Hepatocyte (in vitro differentiated cells): ENCODE data around the gene BRSK1. TPM values are rescaled to one million over a fixed set of nuclear protein-coding genes. Genes with fewer than 3 reads are reported as not detected.

ENCODE experiments used
- DNase-seq: peaks from one replicate; pipeline ENCODE4 v3.0.0-alpha.2; 2016; ENCODE audit warnings: low spot score
- H2AFZ ChIP-seq: fragments of 200-600 bp; sonication (generic); 2 replicates; pipeline ENCODE4 v1.6.0; 2016; ENCODE audit warnings: antibody characterized with exemption, mild to moderate bottlenecking
- H3K27ac ChIP-seq: fragments of 200-600 bp; sonication (generic); 2 replicates; pipeline ENCODE4 v1.5.1; 2016; ENCODE audit warnings: mild to moderate bottlenecking
- H3K27me3 ChIP-seq: fragments of 200-600 bp; sonication (generic); 2 replicates; pipeline ENCODE4 v1.6.1; 2016
- H3K36me3 ChIP-seq: fragments of 200-600 bp; sonication (generic); replicated peaks from 2 replicates; pipeline ENCODE4 v1.5.1; 2016; ENCODE audit warnings: low read depth; ENCODE audit not compliant: insufficient read depth
- H3K4me1 ChIP-seq: fragments of 200-600 bp; sonication (generic); 2 replicates; pipeline ENCODE4 v1.5.1; 2016; ENCODE audit warnings: mild to moderate bottlenecking, moderate library complexity; ENCODE audit not compliant: insufficient read depth
- H3K4me2 ChIP-seq: fragments of 200-600 bp; sonication (generic); 2 replicates; pipeline ENCODE4 v1.6.0; 2016
- H3K4me3 ChIP-seq: fragments of 200-600 bp; sonication (generic); 2 replicates; pipeline ENCODE4 v1.5.1; 2016; ENCODE audit warnings: mild to moderate bottlenecking
- H3K79me2 ChIP-seq: fragments of 200-600 bp; sonication (generic); 2 replicates; pipeline ENCODE4 v1.6.0; 2017; ENCODE audit warnings: mild to moderate bottlenecking
- H3K9me2 ChIP-seq: fragments of 200-600 bp; sonication (generic); replicated peaks from 2 replicates; pipeline ENCODE4 v1.6.0; 2017; ENCODE audit warnings: mild to moderate bottlenecking; ENCODE audit not compliant: insufficient read depth
- H3K9me3 ChIP-seq: fragments of 200-600 bp; sonication (generic); 2 replicates; pipeline ENCODE4 v1.5.1; 2016; ENCODE audit warnings: low read depth, mild to moderate bottlenecking
- H4K20me1 ChIP-seq: fragments of 200-600 bp; sonication (generic); 2 replicates; pipeline ENCODE4 v1.6.0; 2016; ENCODE audit warnings: mild to moderate bottlenecking; ENCODE audit not compliant: insufficient read depth, poor library complexity, severe bottlenecking
- CTCF ChIP-seq: fragments of 200-600 bp; sonication (generic); IDR thresholded peaks from 2 replicates; pipeline ENCODE4 v1.5.1; 2016; ENCODE audit warnings: antibody characterized with exemption, mild to moderate bottlenecking; ENCODE audit not compliant: poor library complexity
- EZH2 ChIP-seq: fragments of 200-600 bp; sonication (generic); IDR thresholded peaks from 2 replicates; pipeline ENCODE4 v1.6.1; 2016; ENCODE audit warnings: antibody characterized with exemption, mild to moderate bottlenecking, borderline replicate concordance
- EZH2phosphoT487 ChIP-seq: fragments of 200-600 bp; sonication (generic); IDR thresholded peaks from one replicate; pipeline ENCODE4 v1.6.1; 2018; ENCODE audit warnings: antibody characterized with exemption, mild to moderate bottlenecking, low read depth, moderate library complexity; ENCODE audit not compliant: unreplicated experiment, severe bottlenecking
- WGBS: methylation state at CpG from one replicate; pipeline ENCODE4 v1.1.6; 2016; ENCODE audit warnings: low lambda C conversion rate; ENCODE audit errors: missing lambda C conversion rate; 5-methylcytosine and 5-hydroxymethylcytosine counted together
- polyA plus RNA-seq: library from polyadenylated mRNA; unstranded; fragments of >200 nt; fragmentation: Nextera tagmentation; extraction: Ambion mirVana; gene quantifications from 2 replicates; pipeline ENCODE4 v1.2.1, GENCODE V29; 2016
- total RNA-seq: library from RNA; depleted of rRNA; stranded (reverse); fragments of >200 nt; gene quantifications from 2 replicates; pipeline ENCODE4 v1.2.3, GENCODE V29; 2014

BRSK1 gene
- total and polyA plus RNA-seq, 2 experiments from 2014 or later, result 2.4 to 13.2 TPM

GRCh38 chr19:55315956-55316525 lies 32.2 kb downstream of the BRSK1 start:
- no peaks in the 10 kb centered on the region for H3K36me3 ChIP-seq

DNA sequence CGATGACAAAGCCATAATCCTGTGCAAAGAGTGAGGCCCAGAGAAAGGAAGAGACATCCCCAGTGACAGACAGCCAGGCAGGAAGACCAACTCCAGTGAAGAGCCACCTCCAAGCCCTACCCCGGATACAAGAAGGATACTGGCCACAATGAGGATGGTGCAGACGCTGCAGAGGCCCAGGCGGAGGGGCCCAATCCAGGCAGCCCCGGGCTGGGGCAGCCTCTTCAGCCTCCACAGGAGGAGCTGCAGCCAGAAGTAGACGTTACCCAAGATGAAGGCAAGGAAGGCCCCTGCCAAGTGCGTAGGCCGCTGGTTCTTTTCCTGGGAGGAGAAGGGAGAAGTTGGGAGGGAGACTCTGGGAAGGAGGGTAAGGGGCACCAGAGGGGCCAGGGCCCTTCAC lies 32.8 kb downstream of the BRSK1 start:
- no peaks in the 10 kb centered on the region for H3K9me3 ChIP-seq
- H2AFZ ChIP-seq, result no peak overlapping the region
- no peak for DNase-seq
- no peaks in the 10 kb centered on the region for H3K9me2 ChIP-seq
- no peaks in the 10 kb centered on the region for H4K20me1 ChIP-seq
- WGBS, result 87% methylated on average over 8 of the region's 8 CpGs
- H3K79me2 ChIP-seq, result no peaks in the 10 kb centered on the region
- peaks cover 3% of the 10 kb centered on the region for H3K4me1 ChIP-seq
- no peak overlapping the region for H3K27ac ChIP-seq
- H3K4me3 ChIP-seq, result no peak overlapping the region
- H3K36me3 ChIP-seq, result no peaks in the 10 kb centered on the region
- TF ChIP-seq EZH2 (no peak), EZH2phosphoT487 (no peak), CTCF (no peak)
- no peak overlapping the region for H3K4me2 ChIP-seq
- no peaks in the 10 kb centered on the region for H3K27me3 ChIP-seq

More at GRCh38 chr19:55315956-55316525, 32.2 kb downstream of the BRSK1 start:
- TF ChIP-seq EZH2 (no peak), EZH2phosphoT487 (no peak), CTCF (no peak)
- 95% methylated on average over 13 of the region's 13 CpGs for WGBS
- Histone ChIP-seq H3K9me3 (no peaks in the 10 kb centered on the region), H3K27me3 (no peaks in the 10 kb centered on the region), H3K79me2 (no peaks in the 10 kb centered on the region), H4K20me1 (no peaks in the 10 kb centered on the region), H3K27ac (no peak overlapping the region), H3K9me2 (no peaks in the 10 kb centered on the region), H3K4me1 (peaks cover 3% of the 10 kb centered on the region), H3K4me3 (no peak overlapping the region), H3K4me2 (no peak overlapping the region), H2AFZ (no peak overlapping the region)
- DNase-seq, result no peak

DNA sequence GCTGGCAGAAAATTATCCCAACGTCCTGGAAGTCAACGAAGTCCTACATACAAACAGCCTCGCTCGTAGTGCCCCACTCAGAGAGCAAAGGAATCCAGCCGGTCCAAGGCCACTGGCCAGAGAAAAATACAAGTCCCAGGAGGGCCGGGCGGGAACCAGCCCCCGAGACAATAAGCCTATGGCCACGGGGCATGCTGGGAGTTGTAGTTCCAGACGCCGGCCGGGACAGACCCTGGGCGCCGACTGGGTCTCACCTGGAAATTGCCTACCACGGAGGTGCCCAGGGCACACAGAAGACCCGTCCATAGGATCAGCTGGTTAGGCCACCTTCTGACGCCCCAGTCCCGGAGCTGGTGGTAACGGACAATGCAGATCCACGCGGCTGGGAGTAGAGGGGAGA lies 36.0 kb downstream of the BRSK1 start:
- H4K20me1 ChIP-seq, result no peaks in the 10 kb centered on the region
- no peaks in the 10 kb centered on the region for H3K79me2 ChIP-seq
- H3K4me2 ChIP-seq, result peak overlapping the region; percentile 78
- H3K9me2 ChIP-seq, result no peaks in the 10 kb centered on the region
- peak; percentile 72 for DNase-seq
- H3K27me3 ChIP-seq, result no peaks in the 10 kb centered on the region
- peak overlapping the region; percentile 36 for H2AFZ ChIP-seq
- H3K4me3 ChIP-seq, result no peak overlapping the region
- H3K9me3 ChIP-seq, result no peaks in the 10 kb centered on the region
- H3K27ac ChIP-seq, result no peak overlapping the region
- TF ChIP-seq CTCF, result no peak
- no peak for TF ChIP-seq EZH2
- no peak for TF ChIP-seq EZH2phosphoT487
- peaks cover 6% of the 10 kb centered on the region for H3K4me1 ChIP-seq
- 16% methylated on average over 21 of the region's 21 CpGs for WGBS
- H3K36me3 ChIP-seq, result no peaks in the 10 kb centered on the region
